ENCODE data around the gene PSMB1. TPM values are rescaled to one million over a fixed set of nuclear protein-coding genes. Genes with fewer than 3 reads are reported as not detected.
"Not testable (repeated sequence)": the region's sequence is repeated elsewhere in the genome, so short reads cannot be mapped to it uniquely, and the experiment has no call there.

The PSMB1 gene
- total RNA-seq, 1 donor from 2014 or later = 175 TPM

DNA sequence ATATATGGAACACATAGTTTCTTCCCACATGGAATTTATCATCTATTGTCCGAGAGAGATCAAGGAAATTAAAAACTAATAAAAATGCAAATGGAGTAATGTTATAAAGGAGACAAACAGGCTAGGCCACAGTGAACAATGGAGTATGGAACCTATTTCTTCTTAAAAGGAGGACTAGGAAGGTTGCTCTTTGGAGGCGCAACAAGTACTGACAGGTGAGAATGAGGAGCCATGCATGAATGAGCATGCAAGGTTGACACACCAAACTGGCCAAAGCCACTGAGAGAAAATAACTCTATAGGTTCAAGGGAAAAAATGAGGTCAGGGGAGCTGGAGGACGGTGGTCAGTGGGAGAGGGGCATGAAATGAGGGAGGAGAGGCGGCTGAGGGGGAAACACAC, 40.9 kb downstream of the PSMB1 start:
- H3K27ac Mint-ChIP-seq (ENCODE audit: unreplicated experiment) = no peak overlapping the region
- no peak for DNase-seq (ENCODE audit: low read depth, low spot score)
- no peak overlapping the region for H3K4me3 Mint-ChIP-seq
- no peaks in the 10 kb centered on the region for H3K4me1 Mint-ChIP-seq
- H3K36me3 Mint-ChIP-seq (ENCODE audit: low read depth) = peaks cover 2% of the 10 kb centered on the region
- H3K9me3 Mint-ChIP-seq = no peaks in the 10 kb centered on the region
- TF ChIP-seq, protein P1, sequence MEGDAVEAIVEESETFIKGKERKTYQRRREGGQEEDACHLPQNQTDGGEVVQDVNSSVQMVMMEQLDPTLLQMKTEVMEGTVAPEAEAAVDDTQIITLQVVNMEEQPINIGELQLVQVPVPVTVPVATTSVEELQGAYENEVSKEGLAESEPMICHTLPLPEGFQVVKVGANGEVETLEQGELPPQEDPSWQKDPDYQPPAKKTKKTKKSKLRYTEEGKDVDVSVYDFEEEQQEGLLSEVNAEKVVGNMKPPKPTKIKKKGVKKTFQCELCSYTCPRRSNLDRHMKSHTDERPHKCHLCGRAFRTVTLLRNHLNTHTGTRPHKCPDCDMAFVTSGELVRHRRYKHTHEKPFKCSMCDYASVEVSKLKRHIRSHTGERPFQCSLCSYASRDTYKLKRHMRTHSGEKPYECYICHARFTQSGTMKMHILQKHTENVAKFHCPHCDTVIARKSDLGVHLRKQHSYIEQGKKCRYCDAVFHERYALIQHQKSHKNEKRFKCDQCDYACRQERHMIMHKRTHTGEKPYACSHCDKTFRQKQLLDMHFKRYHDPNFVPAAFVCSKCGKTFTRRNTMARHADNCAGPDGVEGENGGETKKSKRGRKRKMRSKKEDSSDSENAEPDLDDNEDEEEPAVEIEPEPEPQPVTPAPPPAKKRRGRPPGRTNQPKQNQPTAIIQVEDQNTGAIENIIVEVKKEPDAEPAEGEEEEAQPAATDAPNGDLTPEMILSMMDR (conservative IDR thresholded peaks at IDR 0.05) = no peak
- H3K27me3 Mint-ChIP-seq (ENCODE audit: low read depth) = no peaks in the 10 kb centered on the region

DNA sequence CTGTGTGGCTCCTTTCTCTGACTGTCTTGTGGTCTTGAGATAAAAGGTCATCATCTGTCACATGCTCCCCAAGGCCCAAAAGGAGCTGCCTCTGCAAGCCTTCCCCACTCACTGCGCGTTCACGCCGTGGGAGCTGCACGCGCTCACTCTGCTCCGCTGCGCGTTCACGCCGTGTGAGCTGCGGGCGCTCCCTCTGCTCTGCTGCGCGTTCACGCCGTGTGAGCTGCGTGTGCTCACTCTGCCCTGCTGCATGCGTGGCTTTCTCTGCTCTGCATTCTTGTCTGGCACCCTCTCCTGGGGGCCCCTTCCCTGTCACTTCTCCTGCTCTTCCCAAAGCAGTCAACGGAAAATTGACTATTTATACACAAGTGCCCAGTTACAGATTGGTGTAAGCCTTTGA, 42.5 kb downstream of the PSMB1 start:
- Mint-ChIP-seq H3K27me3 (ENCODE audit: low read depth) (no peaks in the 10 kb centered on the region), H3K4me3 (no peak overlapping the region), H3K36me3 (ENCODE audit: low read depth) (peaks cover 2% of the 10 kb centered on the region), H3K27ac (ENCODE audit: unreplicated experiment) (no peak overlapping the region), H3K9me3 (no peaks in the 10 kb centered on the region), H3K4me1 (no peaks in the 10 kb centered on the region)
- TF ChIP-seq, protein P1 (conservative IDR thresholded peaks at IDR 0.05) = no peak
- no peak for DNase-seq (ENCODE audit: low read depth, low spot score)

GRCh38 chr6:170509723-170510018, 43.4 kb downstream of the PSMB1 start:
- H3K27ac Mint-ChIP-seq (ENCODE audit: unreplicated experiment) = no peak overlapping the region
- no peaks in the 10 kb centered on the region for H3K4me1 Mint-ChIP-seq
- no peaks in the 10 kb centered on the region for H3K27me3 Mint-ChIP-seq (ENCODE audit: low read depth)
- peaks cover 2% of the 10 kb centered on the region for H3K36me3 Mint-ChIP-seq (ENCODE audit: low read depth)
- no peaks in the 10 kb centered on the region for H3K9me3 Mint-ChIP-seq
- no peak overlapping the region for H3K4me3 Mint-ChIP-seq
- TF ChIP-seq, protein P1 (conservative IDR thresholded peaks at IDR 0.05) = no peak
- no peak for DNase-seq (ENCODE audit: low read depth, low spot score)

GRCh38 chr6:170508892-170509722, 44.0 kb downstream of the PSMB1 start:
- H3K9me3 Mint-ChIP-seq; H3K4me1 Mint-ChIP-seq; DNase-seq (ENCODE audit: low read depth, low spot score); H3K4me3 Mint-ChIP-seq; H3K27ac Mint-ChIP-seq (ENCODE audit: unreplicated experiment); H3K36me3 Mint-ChIP-seq (ENCODE audit: low read depth); H3K27me3 Mint-ChIP-seq (ENCODE audit: low read depth): not testable (repeated sequence)

DNA sequence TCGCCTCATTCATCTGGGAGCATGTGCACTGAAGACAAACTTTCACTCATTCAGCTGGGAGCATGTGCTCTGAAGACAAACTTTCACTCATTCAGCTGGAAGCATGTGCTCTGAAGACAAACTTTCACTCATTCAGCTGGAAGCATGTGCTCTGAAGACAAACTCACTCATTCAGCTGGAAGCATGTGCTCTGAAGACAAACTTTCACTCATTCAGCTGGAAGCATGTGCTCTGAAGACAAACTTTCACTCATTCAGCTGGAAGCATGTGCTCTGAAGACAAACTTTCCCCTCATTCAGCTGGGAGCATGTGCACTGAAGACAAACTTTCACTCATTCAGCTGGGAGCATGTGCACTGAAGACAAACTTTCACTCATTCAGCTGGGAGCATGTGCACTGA, 44.8 kb downstream of the PSMB1 start:
- DNase-seq (ENCODE audit: low read depth, low spot score); H3K4me1 Mint-ChIP-seq; H3K27ac Mint-ChIP-seq (ENCODE audit: unreplicated experiment); H3K36me3 Mint-ChIP-seq (ENCODE audit: low read depth); H3K4me3 Mint-ChIP-seq; H3K27me3 Mint-ChIP-seq (ENCODE audit: low read depth); H3K9me3 Mint-ChIP-seq: not testable (repeated sequence)

DNA sequence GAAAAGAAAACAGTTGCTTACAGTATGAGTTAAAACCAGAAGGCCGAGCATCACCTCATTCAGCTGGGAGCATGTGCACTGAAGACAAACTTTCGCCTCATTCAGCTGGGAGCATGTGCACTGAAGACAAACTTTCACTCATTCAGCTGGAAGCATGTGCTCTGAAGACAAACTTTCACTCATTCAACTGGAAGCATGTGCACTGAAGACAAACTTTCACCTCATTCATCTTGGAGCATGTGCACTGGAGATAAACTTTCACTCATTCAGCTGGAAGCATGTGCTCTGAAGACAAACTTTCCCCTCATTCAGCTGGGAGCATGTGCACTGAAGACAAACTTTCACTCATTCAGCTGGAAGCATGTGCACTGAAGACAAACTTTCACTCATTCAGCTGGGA, 45.4 kb downstream of the PSMB1 start:
- DNase-seq (ENCODE audit: low read depth, low spot score); H3K4me3 Mint-ChIP-seq; H3K36me3 Mint-ChIP-seq (ENCODE audit: low read depth); H3K27me3 Mint-ChIP-seq (ENCODE audit: low read depth); H3K27ac Mint-ChIP-seq (ENCODE audit: unreplicated experiment); H3K4me1 Mint-ChIP-seq; H3K9me3 Mint-ChIP-seq: not testable (repeated sequence)

- Mint-ChIP-seq H3K9me3 (peaks cover 10% of the 10 kb centered on the region), H3K27ac (ENCODE audit: unreplicated experiment) (no peak overlapping the region), H3K4me3 (no peak overlapping the region), H3K4me1 (no peaks in the 10 kb centered on the region), H3K27me3 (ENCODE audit: low read depth) (peaks cover 13% of the 10 kb centered on the region), H3K36me3 (ENCODE audit: low read depth) (peaks cover 6% of the 10 kb centered on the region)
- DNase-seq (ENCODE audit: low read depth, low spot score) = no peak
- TF ChIP-seq, protein P1 (conservative IDR thresholded peaks at IDR 0.05) = no peak
Observed at GRCh38 chr6:170506446-170506845, 46.7 kb downstream of the PSMB1 start.
